Neural cell (in vitro differentiated cells): Measurements from ENCODE around the gene SPDYE8.
"Not testable (repeated sequence)": the region's sequence is repeated elsewhere in the genome, so short reads cannot be mapped to it uniquely, and the experiment has no call there.

Experiments
- POLR2AphosphoS5 ChIP-seq: IDR thresholded peaks from 2 replicates; pipeline ENCODE4 v1.6.1; 2012
- TF ChIP-seq, protein P1 (sequence below): fragments of 450-650 bp; IDR thresholded peaks from 2 replicates; pipeline ENCODE4 v1.5.1; 2014; ENCODE audit warnings: antibody characterized with exemption, mild to moderate bottlenecking, moderate library complexity; ENCODE audit not compliant: poor library complexity, severe bottlenecking

DNA sequence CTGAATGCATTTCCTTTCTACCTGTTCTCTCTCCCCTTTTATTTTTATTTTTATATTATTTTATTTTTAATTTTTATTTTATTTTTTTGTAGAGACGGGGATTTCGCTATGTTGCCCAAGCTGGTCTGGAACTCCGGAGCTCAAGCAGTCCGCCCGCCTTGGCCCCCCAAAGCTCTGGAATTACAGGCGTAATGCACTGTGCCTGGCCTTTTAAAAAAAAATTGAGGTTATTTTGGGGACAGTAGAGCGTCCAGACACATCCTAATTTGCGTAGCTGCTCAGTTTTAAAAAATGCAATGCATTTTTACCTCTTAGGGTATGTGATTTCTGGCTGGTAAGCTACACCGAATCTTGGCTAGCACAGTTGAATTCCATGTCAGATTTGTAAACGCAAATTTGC, 23.1 kb downstream of the SPDYE8 start:
- TF ChIP-seq, protein P1, sequence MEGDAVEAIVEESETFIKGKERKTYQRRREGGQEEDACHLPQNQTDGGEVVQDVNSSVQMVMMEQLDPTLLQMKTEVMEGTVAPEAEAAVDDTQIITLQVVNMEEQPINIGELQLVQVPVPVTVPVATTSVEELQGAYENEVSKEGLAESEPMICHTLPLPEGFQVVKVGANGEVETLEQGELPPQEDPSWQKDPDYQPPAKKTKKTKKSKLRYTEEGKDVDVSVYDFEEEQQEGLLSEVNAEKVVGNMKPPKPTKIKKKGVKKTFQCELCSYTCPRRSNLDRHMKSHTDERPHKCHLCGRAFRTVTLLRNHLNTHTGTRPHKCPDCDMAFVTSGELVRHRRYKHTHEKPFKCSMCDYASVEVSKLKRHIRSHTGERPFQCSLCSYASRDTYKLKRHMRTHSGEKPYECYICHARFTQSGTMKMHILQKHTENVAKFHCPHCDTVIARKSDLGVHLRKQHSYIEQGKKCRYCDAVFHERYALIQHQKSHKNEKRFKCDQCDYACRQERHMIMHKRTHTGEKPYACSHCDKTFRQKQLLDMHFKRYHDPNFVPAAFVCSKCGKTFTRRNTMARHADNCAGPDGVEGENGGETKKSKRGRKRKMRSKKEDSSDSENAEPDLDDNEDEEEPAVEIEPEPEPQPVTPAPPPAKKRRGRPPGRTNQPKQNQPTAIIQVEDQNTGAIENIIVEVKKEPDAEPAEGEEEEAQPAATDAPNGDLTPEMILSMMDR: not testable (repeated sequence)
- not testable (repeated sequence) for TF ChIP-seq POLR2AphosphoS5
